Spleen (tissue), 11 donors: Measurements from ENCODE around the gene SELENOI. TPM values are rescaled to one million over a fixed set of nuclear protein-coding genes. Genes with fewer than 3 reads are reported as not detected.

ENCODE experiments used
- DNase-seq: peaks from one replicate; pipeline ENCODE4 v3.0.0-alpha.2; 2020
- H3K27ac ChIP-seq, 8 donors: fragments of 200-600 bp; sonication (generic) in 7 of 8; 1 replicate in 4 of 8; 2 replicates in 4 of 8; pipeline versions ENCODE4 v1.5.0 to v1.8.0; 2016 to 2021; ENCODE audit warnings: inconsistent platforms in 4 of 8, mild to moderate bottlenecking in 4 of 8, moderate library complexity in 1 of 8
- H3K27me3 ChIP-seq, 7 donors: fragments of 200-600 bp; sonication (generic) in 6 of 7; replicated peaks in 1 of 7; 1 replicate in 4 of 7; 2 replicates in 3 of 7; pipeline versions ENCODE4 v1.5.0 to v1.8.0; 2016 to 2021; ENCODE audit warnings: inconsistent platforms in 3 of 7, mild to moderate bottlenecking in 1 of 7
- H3K36me3 ChIP-seq, 6 donors: fragments of 200-600 bp; sonication (generic) in 5 of 6; 1 replicate in 4 of 6; 2 replicates in 2 of 6; pipeline versions ENCODE4 v1.5.0 to v1.8.0; 2016 to 2021; ENCODE audit warnings: inconsistent platforms in 2 of 6
- H3K4me1 ChIP-seq, 6 donors: fragments of 200-600 bp; sonication (generic) in 5 of 6; 1 replicate in 3 of 6; 2 replicates in 3 of 6; pipeline versions ENCODE4 v1.5.0 to v1.8.0; 2016 to 2021; ENCODE audit warnings: inconsistent platforms in 3 of 6
- H3K4me3 ChIP-seq, 8 donors: fragments of 200-600 bp; sonication (generic) in 7 of 8; 1 replicate in 4 of 8; 2 replicates in 4 of 8; pipeline versions ENCODE4 v1.5.0 to v1.8.0; 2016 to 2021; ENCODE audit warnings: inconsistent platforms in 4 of 8, mild to moderate bottlenecking in 4 of 8, moderate library complexity in 2 of 8
- H3K9me3 ChIP-seq, 8 donors: fragments of 200-600 bp; sonication (generic) in 7 of 8; 1 replicate in 4 of 8; 2 replicates in 4 of 8; pipeline versions ENCODE4 v1.5.0 to v1.8.0; 2016 to 2021; ENCODE audit warnings: inconsistent platforms in 4 of 8
- POLR2A ChIP-seq, 3 donors: fragments of 450-650 bp; IDR thresholded peaks; one replicate each; pipeline ENCODE4 v1.5.1; 2017; ENCODE audit warnings: antibody characterized with exemption in 3 of 3, mild to moderate bottlenecking in 1 of 3
- POLR2AphosphoS5 ChIP-seq, 3 donors: sonication (generic); formaldehyde crosslinking; IDR thresholded peaks; one replicate each; pipeline ENCODE4 v1.5.1; 2017; ENCODE audit warnings: antibody characterized with exemption in 3 of 3
- WGBS, 5 donors: extraction: QIAGEN DNeasy Blood & Tissue Kit in 3 of 5; methylation state at CpG; one replicate each; pipeline versions ENCODE4 v1.1.5 to v1.1.7; 2013 to 2018; 5-methylcytosine and 5-hydroxymethylcytosine counted together
- intact Hi-C: fragments of 100-400 bp; cut with DNase I; formaldehyde crosslinking; loops from one replicate; pipeline ENCODE4 v1.15.0; 2023; ENCODE audit warnings: low total_unique reads
- polyA plus RNA-seq, 3 donors: library from polyadenylated mRNA; stranded (reverse); fragments of 200-250 nt; gene quantifications; one replicate each; pipeline ENCODE4 v1.2.1, GENCODE V29; 2013
- total RNA-seq, 7 donors: library from RNA; depleted of rRNA in 3 of 7; stranded (reverse); fragments of >200 nt in 3 of 7; fragmentation: NEBNext Ultra II Directional in 4 of 7; extraction: Animal tissue kit (Norgen Biotek cat#: 25700) in 4 of 7; gene quantifications; one replicate each; pipeline versions ENCODE4 v1.1.0 to v1.2.1, GENCODE V29; 2016 to 2021
- TF ChIP-seq, protein P1 (sequence below), 11 experiments: fragments of 200-600 bp in 7 of 11; fragments of 450-650 bp in 4 of 11; sonication (generic) in 4 of 11; IDR thresholded peaks in 8 of 11; conservative IDR thresholded peaks in 3 of 11; 1 replicate in 7 of 11; 2 replicates in 4 of 11; pipeline versions ENCODE4 v1.4.0 to v1.8.0; 2016 to 2021; ENCODE audit warnings: antibody characterized with exemption in 11 of 11, inconsistent platforms in 4 of 11, mild to moderate bottlenecking in 1 of 11
- donor health status: healthy with polysubstance abuse.
- donor health status: DM: no; HTN: no; CAD: no; lungs with moderate emphysema.
- donor health status: DM: no; HTN: no; CAD: no.
- donor health status: Bipolar disorder and iron deficiency.
- donor health status: healthy.
- donor health status: DM: no; HTN: no; CAD: no.
- donor health status: DM: yes; HTN: yes; CAD: no.

Gene SELENOI
- total and polyA plus RNA-seq, 10 donors, result 2.0 to 23.6 (median 16.4) TPM

DNA sequence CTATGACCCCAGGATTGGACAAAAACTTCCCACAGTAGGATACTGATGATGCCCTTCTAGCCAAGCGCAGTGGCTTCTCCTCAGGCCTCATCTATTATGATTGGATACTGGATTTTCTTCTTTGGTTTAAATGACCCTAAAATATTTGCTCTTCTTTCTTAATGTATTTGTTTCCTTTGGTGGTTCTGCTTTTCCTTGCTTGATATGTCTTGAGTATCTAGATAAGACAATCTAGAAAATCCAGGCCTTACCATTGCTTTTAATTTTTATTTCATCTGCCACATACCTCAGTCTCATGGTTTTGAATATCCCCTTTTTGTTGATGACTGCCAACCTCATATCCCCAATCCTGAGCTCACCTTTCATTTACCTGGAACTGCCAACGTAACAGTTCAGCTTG is 96.4 kb downstream of the SELENOI start:
- H3K4me3 ChIP-seq, result no peak overlapping the region
- H3K9me3 ChIP-seq, result no peaks in the 10 kb centered on the region
- no peaks in the 10 kb centered on the region for H3K36me3 ChIP-seq
- no peak for DNase-seq
- TF ChIP-seq, protein P1, sequence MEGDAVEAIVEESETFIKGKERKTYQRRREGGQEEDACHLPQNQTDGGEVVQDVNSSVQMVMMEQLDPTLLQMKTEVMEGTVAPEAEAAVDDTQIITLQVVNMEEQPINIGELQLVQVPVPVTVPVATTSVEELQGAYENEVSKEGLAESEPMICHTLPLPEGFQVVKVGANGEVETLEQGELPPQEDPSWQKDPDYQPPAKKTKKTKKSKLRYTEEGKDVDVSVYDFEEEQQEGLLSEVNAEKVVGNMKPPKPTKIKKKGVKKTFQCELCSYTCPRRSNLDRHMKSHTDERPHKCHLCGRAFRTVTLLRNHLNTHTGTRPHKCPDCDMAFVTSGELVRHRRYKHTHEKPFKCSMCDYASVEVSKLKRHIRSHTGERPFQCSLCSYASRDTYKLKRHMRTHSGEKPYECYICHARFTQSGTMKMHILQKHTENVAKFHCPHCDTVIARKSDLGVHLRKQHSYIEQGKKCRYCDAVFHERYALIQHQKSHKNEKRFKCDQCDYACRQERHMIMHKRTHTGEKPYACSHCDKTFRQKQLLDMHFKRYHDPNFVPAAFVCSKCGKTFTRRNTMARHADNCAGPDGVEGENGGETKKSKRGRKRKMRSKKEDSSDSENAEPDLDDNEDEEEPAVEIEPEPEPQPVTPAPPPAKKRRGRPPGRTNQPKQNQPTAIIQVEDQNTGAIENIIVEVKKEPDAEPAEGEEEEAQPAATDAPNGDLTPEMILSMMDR (IDR thresholded peaks at IDR 0.05 in 8 of 11, conservative IDR thresholded peaks at IDR 0.05 in 3 of 11), result no peak
- TF ChIP-seq POLR2AphosphoS5 (IDR thresholded peaks at IDR 0.05) (no peak), POLR2A (IDR thresholded peaks at IDR 0.05) (no peak)
- WGBS, 5 donors, result 81 to 96% (median 88%) methylated on average over 2 of the region's 2 CpGs
- H3K27me3 ChIP-seq, result peaks cover 0 to 1% (median 0%) of the 10 kb centered on the region in 7 donors
- peaks cover 0 to 5% (median 0%) of the 10 kb centered on the region in 6 donors for H3K4me1 ChIP-seq
- no peak overlapping the region for H3K27ac ChIP-seq
- intact Hi-C loops, result no loop called here

DNA sequence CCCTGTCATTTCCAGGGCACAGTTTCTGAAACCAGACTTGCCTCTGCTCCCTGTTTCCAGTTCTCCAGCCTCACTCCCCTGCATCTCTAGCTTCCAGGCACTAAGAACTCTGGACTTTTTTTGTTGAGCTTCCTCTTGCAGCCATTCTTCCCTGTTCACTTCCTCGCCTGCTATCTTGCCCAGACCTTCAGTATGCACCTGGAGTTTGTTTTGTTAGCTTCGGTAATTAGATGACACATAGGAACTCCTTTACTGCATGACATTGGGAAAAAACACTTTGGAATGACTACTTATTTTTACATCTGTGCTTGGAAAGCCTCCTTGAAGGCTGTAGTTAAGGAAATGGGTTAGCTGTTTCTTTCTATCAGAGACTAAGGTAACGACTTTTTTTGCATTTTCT is 96.8 kb downstream of the SELENOI start:
- no peak overlapping the region for H3K4me3 ChIP-seq
- H3K9me3 ChIP-seq, result no peaks in the 10 kb centered on the region
- H3K27ac ChIP-seq, result no peak overlapping the region
- no peaks in the 10 kb centered on the region for H3K36me3 ChIP-seq
- H3K27me3 ChIP-seq, result no peaks in the 10 kb centered on the region
- TF ChIP-seq POLR2AphosphoS5 (IDR thresholded peaks at IDR 0.05), result no peak
- TF ChIP-seq, protein P1 (IDR thresholded peaks at IDR 0.05 in 8 of 11, conservative IDR thresholded peaks at IDR 0.05 in 3 of 11), result no peak
- no peak for TF ChIP-seq POLR2A (IDR thresholded peaks at IDR 0.05)
- 67 to 78% (median 71%) methylated on average over 3 of the region's 3 CpGs for WGBS, 5 donors
- intact Hi-C loops, result no loop called here
- peaks cover 0 to 5% (median 0%) of the 10 kb centered on the region in 6 donors for H3K4me1 ChIP-seq
- no peak for DNase-seq

DNA sequence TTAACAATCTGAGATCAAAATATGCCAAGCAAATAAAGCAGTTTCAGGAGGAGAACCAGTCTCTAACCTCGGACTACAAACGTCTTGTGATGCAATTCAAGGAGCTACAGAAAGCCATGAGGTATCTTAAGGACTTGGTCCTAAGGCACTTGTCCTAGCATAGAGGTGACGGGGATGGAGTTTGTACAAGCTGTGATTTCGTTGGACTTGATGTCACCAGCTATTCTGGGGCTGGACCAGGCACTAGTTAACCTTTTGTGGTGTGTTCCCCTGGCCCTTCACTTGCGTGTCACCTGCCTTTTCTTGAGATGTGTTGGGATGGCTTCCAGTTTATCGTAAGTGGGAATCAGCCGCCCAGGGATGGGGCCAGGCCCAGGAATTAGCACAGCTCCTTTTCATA is 98.3 kb downstream of the SELENOI start:
- Histone ChIP-seq H3K36me3 (no peaks in the 10 kb centered on the region), H3K9me3 (no peaks in the 10 kb centered on the region), H3K4me3 (no peak overlapping the region), H3K4me1 (no peaks in the 10 kb centered on the region), H3K27me3 (no peaks in the 10 kb centered on the region), H3K27ac (no peak overlapping the region)
- TF ChIP-seq, protein P1 (IDR thresholded peaks at IDR 0.05 in 8 of 11, conservative IDR thresholded peaks at IDR 0.05 in 3 of 11), result no peak
- TF ChIP-seq POLR2A (IDR thresholded peaks at IDR 0.05) (no peak), POLR2AphosphoS5 (IDR thresholded peaks at IDR 0.05) (no peak)
- intact Hi-C loops, result no loop called here
- no peak for DNase-seq
- WGBS, 5 donors, result 84 to 91% (median 87%) methylated on average over 7 of the region's 7 CpGs

Other genes with a start within 250 kb of the SELENOI start
- 1 to 10 TPM in 5 of 7 donors, under 1 TPM in 2; 0.69 to 2.9 (median 2.0) TPM for gene GAREM2, start 173.1 kb upstream of the SELENOI start, total RNA-seq
- 1 to 10 TPM in 2 of 3 donors, under 1 TPM in 1; 0.62 to 6.3 (median 1.1) TPM for gene GAREM2, start 173.1 kb upstream of the SELENOI start, polyA plus RNA-seq
- 100 to 1,000 TPM; 114 to 134 (median 115) TPM for gene HADHA, start 101.5 kb upstream of the SELENOI start, total RNA-seq
- gene HADHA, start 101.5 kb upstream of the SELENOI start, polyA plus RNA-seq, result 10 to 100 TPM; 49.6 to 58.3 (median 58.3) TPM
- 100 to 1,000 TPM; 106 to 165 (median 130) TPM for gene HADHB, start 101.2 kb upstream of the SELENOI start, total RNA-seq
- 10 to 100 TPM; 54.0 to 75.1 (median 55.7) TPM for gene HADHB, start 101.2 kb upstream of the SELENOI start, polyA plus RNA-seq
- gene ADGRF3, start 646 bp downstream of the SELENOI start, total RNA-seq, result 1 to 10 TPM in 1 of 7 donors, under 1 TPM in 6; 0.51 to 1.1 (median 0.67) TPM
- 1 to 10 TPM in 1 of 3 donors, under 1 TPM in 2; 0.15 to 6.2 (median 0.26) TPM for gene ADGRF3, start 646 bp downstream of the SELENOI start, polyA plus RNA-seq
- gene DRC1, start 55.8 kb downstream of the SELENOI start, total RNA-seq, result under 1 TPM in 2 of 7 donors, not detected in 5; 0.23 to 0.25 TPM
- under 1 TPM in 1 of 3 donors, not detected in 2; 0.04 TPM for gene DRC1, start 55.8 kb downstream of the SELENOI start, polyA plus RNA-seq
- gene OTOF, start 132.0 kb downstream of the SELENOI start, total RNA-seq, result 1 to 10 TPM in 1 of 7 donors, under 1 TPM in 6; 0.19 to 1.6 (median 0.34) TPM
- under 1 TPM; 0.06 to 0.17 (median 0.16) TPM for gene OTOF, start 132.0 kb downstream of the SELENOI start, polyA plus RNA-seq